Measurements from ENCODE around the gene CLSTN2. TPM values are rescaled to one million over a fixed set of nuclear protein-coding genes. Genes with fewer than 3 reads are reported as not detected.

The CLSTN2 gene
- polyA plus RNA-seq, 3 donors: not detected

GRCh38 chr3:140555666-140556065, 620.7 kb downstream of the CLSTN2 start:
- H3K27me3 ChIP-seq (ENCODE audit: control insufficient read depth in 2 of 2, insufficient read depth in 2 of 2, low read length in 2 of 2): no peaks in the 10 kb centered on the region
- Mint-ChIP-seq H3K36me3 (no peaks in the 10 kb centered on the region), H3K4me3 (no peak overlapping the region), H3K27me3 (ENCODE audit: low read depth in 3 of 3) (peaks cover 0 to 4% (median 4%) of the 10 kb centered on the region in 3 donors), H3K27ac (no peak overlapping the region), H3K9me3 (peaks cover 0 to 1% (median 0%) of the 10 kb centered on the region in 7 donors), H3K4me1 (no peaks in the 10 kb centered on the region)
- no peaks in the 10 kb centered on the region for H3K9me3 ChIP-seq (replicated peaks in 1 of 2; ENCODE audit: control insufficient read depth in 1 of 2, insufficient read depth in 1 of 2, low read length in 2 of 2)
- no peaks in the 10 kb centered on the region for H3K79me2 ChIP-seq (ENCODE audit: insufficient read depth, low read length)
- H3K4me3 ChIP-seq (replicated peaks in 1 of 3; ENCODE audit: low read depth in 2 of 3, low read length in 3 of 3): no peak overlapping the region
- DNase-seq: no peak
- H3K4me2 ChIP-seq (replicated peaks; ENCODE audit: extremely low read depth, low read length, poor library complexity, severe bottlenecking): no peak overlapping the region
- 100% methylated on average over 2 of the region's 3 CpGs for WGBS (ENCODE audit: insufficient coverage)
- H3K27ac ChIP-seq (ENCODE audit: low read depth in 1 of 2, low read length in 2 of 2): no peak overlapping the region
- H3K9ac ChIP-seq (ENCODE audit: insufficient read depth, low read length, poor library complexity, severe bottlenecking): no peak overlapping the region
- no peak for TF ChIP-seq CTCF (IDR thresholded peaks at IDR 0.05)
- H4K20me1 ChIP-seq (ENCODE audit: insufficient read depth, low read length): no peaks in the 10 kb centered on the region
- intact Hi-C loops (cut with micrococcal nuclease): no loop called here
- no peak overlapping the region for H2AFZ ChIP-seq (ENCODE audit: insufficient read depth, low read depth, low read length, poor library complexity, severe bottlenecking)
- H3K4me1 ChIP-seq (ENCODE audit: control insufficient read depth in 1 of 2, insufficient read depth in 2 of 2, low read length in 2 of 2): no peaks in the 10 kb centered on the region
- H3K36me3 ChIP-seq (replicated peaks in 1 of 2; ENCODE audit: control insufficient read depth in 1 of 2, insufficient read depth in 2 of 2, low read length in 2 of 2): no peaks in the 10 kb centered on the region

GRCh38 chr3:140557476-140557875, 622.5 kb downstream of the CLSTN2 start:
- H3K27me3 Mint-ChIP-seq (ENCODE audit: low read depth in 3 of 3): peaks cover 0 to 4% (median 4%) of the 10 kb centered on the region in 3 donors
- Histone ChIP-seq H3K4me3 (replicated peaks in 1 of 3; ENCODE audit: low read depth in 2 of 3, low read length in 3 of 3) (no peak overlapping the region), H3K4me2 (replicated peaks; ENCODE audit: extremely low read depth, low read length, poor library complexity, severe bottlenecking) (no peak overlapping the region), H3K79me2 (ENCODE audit: insufficient read depth, low read length) (no peaks in the 10 kb centered on the region), H3K4me1 (ENCODE audit: control insufficient read depth in 1 of 2, insufficient read depth in 2 of 2, low read length in 2 of 2) (no peaks in the 10 kb centered on the region), H3K9me3 (replicated peaks in 1 of 2; ENCODE audit: control insufficient read depth in 1 of 2, insufficient read depth in 1 of 2, low read length in 2 of 2) (no peaks in the 10 kb centered on the region), H3K27me3 (ENCODE audit: control insufficient read depth in 2 of 2, insufficient read depth in 2 of 2, low read length in 2 of 2) (no peaks in the 10 kb centered on the region), H3K9ac (ENCODE audit: insufficient read depth, low read length, poor library complexity, severe bottlenecking) (no peak overlapping the region), H3K27ac (ENCODE audit: low read depth in 1 of 2, low read length in 2 of 2) (no peak overlapping the region), H4K20me1 (ENCODE audit: insufficient read depth, low read length) (no peaks in the 10 kb centered on the region), H3K36me3 (replicated peaks in 1 of 2; ENCODE audit: control insufficient read depth in 1 of 2, insufficient read depth in 2 of 2, low read length in 2 of 2) (no peaks in the 10 kb centered on the region), H2AFZ (ENCODE audit: insufficient read depth, low read depth, low read length, poor library complexity, severe bottlenecking) (no peak overlapping the region)
- no peaks in the 10 kb centered on the region for H3K4me1 Mint-ChIP-seq
- no peak overlapping the region for H3K27ac Mint-ChIP-seq
- no peak for TF ChIP-seq CTCF (IDR thresholded peaks at IDR 0.05)
- no peak for DNase-seq
- no peak overlapping the region for H3K4me3 Mint-ChIP-seq
- WGBS (ENCODE audit: insufficient coverage): 71% methylated on average over 1 of the region's 4 CpGs
- H3K9me3 Mint-ChIP-seq: peaks cover 0 to 1% (median 0%) of the 10 kb centered on the region in 7 donors
- intact Hi-C loops (cut with micrococcal nuclease): no loop called here
- no peaks in the 10 kb centered on the region for H3K36me3 Mint-ChIP-seq
